GM13976 (cell line): ENCODE data around the gene BABAM2.
"Not testable (repeated sequence)": the region's sequence is repeated elsewhere in the genome, so short reads cannot be mapped to it uniquely, and the experiment has no call there.

Experiments
- DNase-seq: peaks from one replicate; pipeline ENCODE4 v3.0.0; 2012; ENCODE audit warnings: low spot score
- in situ Hi-C: fragments of 300-500 bp; cut with MboI; formaldehyde crosslinking; loops from one replicate; pipeline ENCODE4 v1.12.0; 2022; ENCODE audit warnings: low sequenced_read_pairs, mixed read lengths, inconsistent platforms; ENCODE audit not compliant: unreplicated experiment
- TF ChIP-seq, protein P1 (sequence below): IDR thresholded peaks from 2 replicates; pipeline ENCODE4 v1.5.1; 2012; ENCODE audit warnings: borderline replicate concordance, mild to moderate bottlenecking; ENCODE audit not compliant: insufficient read depth; ENCODE audit errors: extremely low read depth, missing control alignments, control extremely low read depth

BABAM2 gene

GRCh38 chr2:28333606-28334526, 443.3 kb downstream of the BABAM2 start:
- DNase-seq, result no peak
- TF ChIP-seq, protein P1, sequence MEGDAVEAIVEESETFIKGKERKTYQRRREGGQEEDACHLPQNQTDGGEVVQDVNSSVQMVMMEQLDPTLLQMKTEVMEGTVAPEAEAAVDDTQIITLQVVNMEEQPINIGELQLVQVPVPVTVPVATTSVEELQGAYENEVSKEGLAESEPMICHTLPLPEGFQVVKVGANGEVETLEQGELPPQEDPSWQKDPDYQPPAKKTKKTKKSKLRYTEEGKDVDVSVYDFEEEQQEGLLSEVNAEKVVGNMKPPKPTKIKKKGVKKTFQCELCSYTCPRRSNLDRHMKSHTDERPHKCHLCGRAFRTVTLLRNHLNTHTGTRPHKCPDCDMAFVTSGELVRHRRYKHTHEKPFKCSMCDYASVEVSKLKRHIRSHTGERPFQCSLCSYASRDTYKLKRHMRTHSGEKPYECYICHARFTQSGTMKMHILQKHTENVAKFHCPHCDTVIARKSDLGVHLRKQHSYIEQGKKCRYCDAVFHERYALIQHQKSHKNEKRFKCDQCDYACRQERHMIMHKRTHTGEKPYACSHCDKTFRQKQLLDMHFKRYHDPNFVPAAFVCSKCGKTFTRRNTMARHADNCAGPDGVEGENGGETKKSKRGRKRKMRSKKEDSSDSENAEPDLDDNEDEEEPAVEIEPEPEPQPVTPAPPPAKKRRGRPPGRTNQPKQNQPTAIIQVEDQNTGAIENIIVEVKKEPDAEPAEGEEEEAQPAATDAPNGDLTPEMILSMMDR, result no peak
- in situ Hi-C loops, result no loop called here

DNA sequence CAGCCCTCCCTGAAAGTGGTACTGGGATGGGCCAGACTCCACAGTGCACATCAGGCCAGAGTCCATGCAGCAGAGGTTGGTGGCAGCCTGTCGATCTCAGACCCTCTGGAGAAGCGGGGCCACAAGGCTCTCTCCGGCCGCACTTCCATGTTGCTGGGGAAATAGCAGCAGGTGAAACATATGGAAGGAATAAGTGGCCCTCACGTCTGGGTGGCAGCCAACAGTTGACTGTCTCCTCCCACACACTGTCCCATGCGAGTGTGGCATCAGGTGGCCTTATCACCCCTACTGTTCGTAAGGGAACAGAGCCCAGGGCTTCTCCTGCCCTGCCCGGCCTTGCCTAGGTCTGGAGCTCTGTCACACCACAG, 444.0 kb downstream of the BABAM2 start:
- TF ChIP-seq, protein P1, result no peak
- in situ Hi-C loops, result no loop called here
- DNase-seq, result no peak

- in situ Hi-C loops, DNase-seq: not testable (repeated sequence)
Measured at GRCh38 chr2:28335265-28335664, 444.7 kb downstream of the BABAM2 start.

DNA sequence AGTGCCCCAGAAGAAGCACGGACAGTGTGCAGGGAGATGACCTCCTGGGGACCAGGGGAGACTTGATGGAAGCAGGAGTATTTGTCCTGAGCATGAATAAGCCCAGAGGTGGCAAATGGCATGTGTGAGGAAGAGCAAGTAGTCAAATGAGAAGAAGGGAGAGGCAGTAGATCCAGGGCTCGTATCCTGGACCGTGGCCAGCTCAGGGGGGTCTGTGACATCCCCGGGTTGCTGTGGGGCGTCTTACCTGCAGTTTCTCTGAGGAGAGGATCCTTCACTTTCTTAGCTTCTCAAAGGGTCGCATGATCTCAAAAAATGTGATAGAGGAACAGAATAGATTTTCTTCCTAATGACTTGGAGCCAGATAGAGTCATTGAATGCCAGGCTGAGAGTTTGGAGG, 445.1 kb downstream of the BABAM2 start:
- no peak for DNase-seq
- TF ChIP-seq, protein P1, result no peak
- in situ Hi-C loops, result no loop called here

DNA sequence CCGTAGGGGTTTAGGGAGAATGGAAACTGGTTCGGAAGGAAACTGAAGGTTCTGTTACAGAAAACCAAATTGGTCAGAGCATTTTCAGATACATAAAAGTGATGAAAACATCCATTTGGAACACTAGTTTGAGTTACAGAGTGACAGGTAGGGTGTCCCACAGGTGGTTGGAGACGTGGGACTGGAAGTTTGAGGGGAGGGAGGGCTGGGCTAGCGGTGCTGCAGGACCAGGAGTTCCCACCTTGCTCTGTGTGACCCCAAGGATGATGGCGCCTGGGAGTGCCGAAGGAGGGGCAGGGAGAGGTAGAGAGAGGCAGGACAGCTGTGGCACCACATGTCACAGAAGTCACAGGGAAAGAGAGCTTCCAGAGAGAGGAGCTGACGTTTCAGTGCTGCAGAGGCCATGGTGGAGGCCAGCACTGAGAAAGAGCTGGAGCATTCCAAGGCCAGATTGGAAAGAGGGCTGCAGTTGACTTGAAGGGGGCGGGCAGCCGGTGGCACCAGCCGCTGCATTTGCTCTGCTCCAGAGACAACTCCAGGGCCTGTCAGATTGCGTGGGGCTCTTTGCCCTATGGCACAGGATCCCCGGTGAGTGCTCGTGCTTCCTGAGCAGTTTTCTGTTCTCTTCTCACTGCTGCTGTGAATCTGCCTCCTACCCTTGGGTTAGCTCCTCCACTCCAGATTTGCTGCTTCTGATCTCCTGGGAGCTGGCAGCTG, 445.9 kb downstream of the BABAM2 start:
- no peak for DNase-seq
- in situ Hi-C loops, result no loop called here
- TF ChIP-seq, protein P1, result no peak

DNA sequence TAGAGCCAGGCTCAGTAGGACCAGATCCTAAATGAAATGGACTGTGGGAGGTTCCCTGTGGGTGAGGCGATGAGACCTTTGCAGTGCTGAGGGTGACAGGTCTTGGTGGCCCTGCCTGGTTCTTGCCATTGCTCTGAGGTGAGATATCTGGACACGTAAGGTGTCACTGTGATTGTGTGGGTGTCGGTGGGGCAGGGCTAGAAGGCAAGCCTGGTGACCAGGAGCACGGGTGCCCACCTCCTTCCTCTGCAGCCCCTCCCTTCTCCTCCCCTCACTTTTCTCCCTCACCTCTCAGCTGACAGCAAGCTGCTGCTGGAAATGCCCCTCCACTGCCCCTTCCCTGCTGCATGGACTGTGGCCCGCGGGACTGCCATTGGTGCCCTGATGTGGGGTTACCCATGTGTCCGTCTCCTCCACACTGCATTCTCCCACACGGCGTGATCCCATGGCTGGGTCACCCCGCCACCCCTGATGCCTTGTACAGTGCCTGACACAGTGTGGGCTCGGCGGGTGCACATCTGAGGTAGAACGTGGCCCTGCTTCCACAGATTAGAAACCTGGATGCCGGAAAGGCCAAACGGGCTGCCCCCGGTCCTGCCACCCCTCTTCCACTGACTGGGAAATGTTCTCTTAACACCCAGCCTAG, 446.6 kb downstream of the BABAM2 start:
- in situ Hi-C loops, result no loop called here
- no peak for DNase-seq
- TF ChIP-seq, protein P1, result no peak
